GM23248 (cell line): ENCODE measurements around the gene CARD11. TPM values are rescaled to one million over a fixed set of nuclear protein-coding genes. Genes with fewer than 3 reads are reported as not detected.

ENCODE experiments used
- DNase-seq: peaks from one replicate; pipeline ENCODE4 v3.0.0-alpha.2; 2015
- H2AFZ ChIP-seq: fragments of 200-600 bp; sonication (generic); 2 replicates; pipeline ENCODE4 v1.6.1; 2016; ENCODE audit warnings: antibody characterized with exemption
- H3F3A ChIP-seq: fragments of 200-600 bp; sonication (generic); 2 replicates; pipeline ENCODE4 v1.6.1; 2016; ENCODE audit warnings: mild to moderate bottlenecking, antibody characterized with exemption, mixed run types; ENCODE audit not compliant: insufficient read depth
- H3K27ac ChIP-seq: fragments of 200-600 bp; sonication (generic); 2 replicates; pipeline ENCODE4 v1.5.1; 2016; ENCODE audit warnings: mild to moderate bottlenecking
- H3K27me3 ChIP-seq: fragments of 200-600 bp; sonication (generic); replicated peaks from 2 replicates; pipeline ENCODE4 v1.6.1; 2016; ENCODE audit warnings: mild to moderate bottlenecking; ENCODE audit not compliant: insufficient read depth
- H3K36me3 ChIP-seq: fragments of 200-600 bp; sonication (generic); 2 replicates; pipeline ENCODE4 v1.6.1; 2016; ENCODE audit warnings: low read depth, mild to moderate bottlenecking
- H3K4me1 ChIP-seq: fragments of 200-600 bp; sonication (generic); 2 replicates; pipeline ENCODE4 v1.6.1; 2016; ENCODE audit warnings: mild to moderate bottlenecking; ENCODE audit not compliant: insufficient read depth
- H3K4me2 ChIP-seq: fragments of 200-600 bp; sonication (generic); one replicate; pipeline ENCODE4 v1.6.1; 2016; ENCODE audit warnings: mild to moderate bottlenecking; ENCODE audit not compliant: unreplicated experiment
- H3K4me3 ChIP-seq: fragments of 200-600 bp; sonication (generic); 2 replicates; pipeline ENCODE4 v1.5.1; 2016; ENCODE audit warnings: mild to moderate bottlenecking
- H3K79me2 ChIP-seq: fragments of 200-600 bp; sonication (generic); 2 replicates; pipeline ENCODE4 v1.6.1; 2016; ENCODE audit warnings: mild to moderate bottlenecking; ENCODE audit not compliant: insufficient read depth
- H3K9ac ChIP-seq: fragments of 200-600 bp; sonication (generic); 2 replicates; pipeline ENCODE4 v1.6.1; 2016; ENCODE audit warnings: mild to moderate bottlenecking
- H3K9me2 ChIP-seq: fragments of 200-600 bp; sonication (generic); 2 replicates; pipeline ENCODE4 v1.6.1; 2016; ENCODE audit warnings: mixed run types, mild to moderate bottlenecking, moderate library complexity; ENCODE audit not compliant: insufficient read depth
- H3K9me3 ChIP-seq: fragments of 200-600 bp; sonication (generic); one replicate; pipeline ENCODE4 v1.6.1; 2017; ENCODE audit warnings: low read depth
- H4K20me1 ChIP-seq: fragments of 200-600 bp; sonication (generic); 2 replicates; pipeline ENCODE4 v1.6.0; 2016; ENCODE audit not compliant: insufficient read depth
- EZH2 ChIP-seq: fragments of 200-600 bp; sonication (generic); IDR thresholded peaks from 2 replicates; pipeline ENCODE4 v1.6.1; 2018; ENCODE audit warnings: antibody characterized with exemption, mild to moderate bottlenecking; ENCODE audit not compliant: insufficient read depth, poor library complexity, severe bottlenecking
- EZH2phosphoT487 ChIP-seq: fragments of 200-600 bp; sonication (generic); IDR thresholded peaks from 2 replicates; pipeline ENCODE4 v1.6.1; 2018; ENCODE audit warnings: antibody characterized with exemption, moderate library complexity, mild to moderate bottlenecking, low read depth; ENCODE audit not compliant: insufficient read depth
- WGBS, 2 experiments: methylation state at CpG; one replicate each; pipeline ENCODE4 v1.1.6; 2015 to 2017; ENCODE audit warnings: low lambda C conversion rate in 2 of 2, low coverage in 1 of 2; ENCODE audit errors: missing lambda C conversion rate in 2 of 2; 5-methylcytosine and 5-hydroxymethylcytosine counted together
- in situ Hi-C: fragments of 300-500 bp; cut with MboI; formaldehyde crosslinking; loops from 2 replicates; pipeline ENCODE4 v1.15.0; 2020
- polyA plus RNA-seq: library from polyadenylated mRNA; unstranded; fragments of >200 nt; fragmentation: Nextera tagmentation; extraction: Ambion mirVana; gene quantifications from 2 replicates; pipeline ENCODE4 v1.2.1, GENCODE V29; 2016
- total RNA-seq: library from RNA; depleted of rRNA; stranded (reverse); fragments of >200 nt; shearing (Covaris generic); gene quantifications from 2 replicates; pipeline ENCODE4 v1.2.3, GENCODE V29; 2014

Gene CARD11
- total and polyA plus RNA-seq, 2 experiments from 2014 or later = not detected

DNA sequence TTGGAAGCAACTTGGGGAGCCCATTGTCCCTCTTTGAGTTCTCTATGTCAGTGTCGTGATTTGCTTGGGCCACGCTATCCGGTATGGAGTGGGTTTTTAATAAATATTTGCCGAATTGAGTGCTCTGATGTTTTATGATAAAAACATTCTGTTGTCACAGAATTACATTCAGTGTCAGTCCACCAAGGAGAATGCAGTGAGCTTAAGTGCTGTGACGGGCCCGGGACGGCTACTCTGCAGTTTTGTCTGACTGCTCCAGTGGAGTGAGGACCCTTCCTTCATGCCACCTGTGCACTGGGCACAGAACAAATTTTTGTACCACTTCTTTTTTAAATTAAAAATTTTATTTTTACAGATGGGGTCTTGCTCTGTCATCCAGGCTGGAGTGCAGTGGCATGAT lies 76.0 kb downstream of the CARD11 start:
- Histone ChIP-seq H3K27me3 (no peaks in the 10 kb centered on the region), H3K9ac (no peak overlapping the region), H3K27ac (no peak overlapping the region), H3K4me1 (no peaks in the 10 kb centered on the region), H3F3A (no peaks in the 10 kb centered on the region), H3K79me2 (no peaks in the 10 kb centered on the region), H3K9me2 (no peaks in the 10 kb centered on the region), H3K4me2 (no peak overlapping the region), H2AFZ (no peak overlapping the region), H4K20me1 (no peaks in the 10 kb centered on the region), H3K9me3 (no peaks in the 10 kb centered on the region), H3K36me3 (no peaks in the 10 kb centered on the region), H3K4me3 (no peak overlapping the region)
- TF ChIP-seq EZH2 (no peak), EZH2phosphoT487 (no peak)
- in situ Hi-C loops = no loop called here
- WGBS, 2 experiments = 84 to 92% methylated on average over 7 of the region's 7 CpGs
- no peak for DNase-seq

DNA sequence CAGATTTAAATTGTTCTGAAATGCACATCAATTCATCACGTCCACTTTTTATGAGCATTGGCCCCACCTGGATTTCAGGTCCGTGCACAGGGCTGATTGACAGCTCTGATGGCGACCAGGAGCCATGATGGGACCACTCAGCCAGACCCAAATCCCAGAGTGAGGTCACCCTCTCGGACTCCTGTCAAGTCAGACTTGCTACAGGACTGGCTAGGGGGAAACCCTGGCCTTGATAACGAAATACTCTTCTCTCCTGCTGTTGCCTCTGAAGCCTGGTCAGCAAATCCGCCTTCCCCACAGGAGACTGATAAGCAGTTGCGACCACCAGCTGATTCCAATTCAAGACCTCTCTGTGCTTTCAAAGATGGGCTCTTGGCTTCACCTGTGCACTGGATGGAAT lies 76.4 kb downstream of the CARD11 start:
- H3K4me3 ChIP-seq = no peak overlapping the region
- WGBS, 2 experiments = 41 to 51% methylated on average over 7 of the region's 7 CpGs
- no peaks in the 10 kb centered on the region for H3K9me3 ChIP-seq
- no peaks in the 10 kb centered on the region for H3F3A ChIP-seq
- in situ Hi-C loops = no loop called here
- TF ChIP-seq EZH2 = no peak
- no peak for TF ChIP-seq EZH2phosphoT487
- H3K9me2 ChIP-seq = no peaks in the 10 kb centered on the region
- no peaks in the 10 kb centered on the region for H3K36me3 ChIP-seq
- no peaks in the 10 kb centered on the region for H3K79me2 ChIP-seq
- no peaks in the 10 kb centered on the region for H3K27me3 ChIP-seq
- no peaks in the 10 kb centered on the region for H4K20me1 ChIP-seq
- no peak for DNase-seq
- no peak overlapping the region for H2AFZ ChIP-seq
- no peak overlapping the region for H3K9ac ChIP-seq
- no peaks in the 10 kb centered on the region for H3K4me1 ChIP-seq
- no peak overlapping the region for H3K27ac ChIP-seq
- no peak overlapping the region for H3K4me2 ChIP-seq

DNA sequence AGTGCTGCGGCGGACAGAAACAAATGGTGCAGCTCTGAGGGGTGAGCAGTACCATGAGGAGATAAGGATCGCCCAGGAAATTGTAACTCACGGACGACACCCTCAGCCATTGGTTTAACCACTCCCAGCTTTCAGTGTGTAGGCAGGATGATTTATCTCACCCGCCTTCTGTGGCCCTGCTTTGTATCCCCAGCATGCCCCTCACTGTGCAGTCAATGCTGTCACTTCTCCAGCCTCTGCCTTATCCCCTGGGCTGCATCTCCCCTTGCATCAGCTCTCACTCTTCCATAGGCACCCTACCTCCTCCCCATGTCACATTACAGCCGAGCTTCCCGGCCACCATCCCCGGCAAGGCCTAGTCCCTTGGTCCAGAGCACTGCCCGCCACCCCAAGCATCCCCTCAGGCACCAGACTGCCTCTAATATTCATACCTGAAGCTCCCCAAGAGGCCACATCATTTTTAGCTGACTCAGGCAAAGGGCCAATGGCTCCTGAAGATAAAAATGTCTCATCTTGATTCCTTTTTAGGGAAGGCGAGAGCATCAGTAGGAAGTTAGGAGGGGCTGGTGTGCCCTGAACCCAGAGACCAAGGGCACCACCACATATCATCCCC lies 77.1 kb downstream of the CARD11 start:
- H3K9ac ChIP-seq = no peak overlapping the region
- H3K4me2 ChIP-seq = no peak overlapping the region
- no peak overlapping the region for H3K4me3 ChIP-seq
- H4K20me1 ChIP-seq = no peaks in the 10 kb centered on the region
- H2AFZ ChIP-seq = no peak overlapping the region
- in situ Hi-C loops = no loop called here
- H3K27me3 ChIP-seq = no peaks in the 10 kb centered on the region
- no peaks in the 10 kb centered on the region for H3K36me3 ChIP-seq
- no peaks in the 10 kb centered on the region for H3K79me2 ChIP-seq
- H3K27ac ChIP-seq = no peak overlapping the region
- H3K9me2 ChIP-seq = no peaks in the 10 kb centered on the region
- H3K4me1 ChIP-seq = no peaks in the 10 kb centered on the region
- no peaks in the 10 kb centered on the region for H3K9me3 ChIP-seq
- no peaks in the 10 kb centered on the region for H3F3A ChIP-seq
- TF ChIP-seq EZH2phosphoT487 = no peak
- no peak for TF ChIP-seq EZH2
- WGBS, 2 experiments = 59 to 64% methylated on average over 11 of the region's 11 CpGs
- no peak for DNase-seq

DNA sequence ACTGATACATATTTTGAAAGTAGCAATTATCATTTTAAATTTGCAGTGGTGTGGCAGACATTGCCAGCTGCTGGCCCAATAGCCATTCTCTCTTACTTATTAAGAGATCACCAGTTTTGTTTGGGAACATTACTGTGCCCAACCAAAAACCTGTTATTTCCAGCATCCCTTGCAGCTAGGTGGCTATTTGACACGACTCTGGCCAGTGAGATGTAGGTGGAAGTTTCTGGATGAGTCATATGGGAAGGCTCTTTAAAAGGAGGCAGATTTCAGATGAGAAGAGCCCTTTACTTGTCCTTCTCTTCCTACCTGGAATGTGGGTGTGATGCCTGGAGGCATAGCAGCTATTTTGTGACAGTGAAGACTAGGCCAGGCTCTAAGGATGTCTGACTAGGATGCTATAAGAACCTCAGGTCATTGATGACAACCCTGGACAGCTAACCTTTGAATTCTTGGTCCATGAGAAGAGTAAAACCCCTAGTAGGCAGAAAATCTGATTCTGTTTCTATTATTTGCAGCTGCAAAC lies 77.9 kb downstream of the CARD11 start:
- Histone ChIP-seq H3K36me3 (no peaks in the 10 kb centered on the region), H3K9ac (no peak overlapping the region), H3K79me2 (no peaks in the 10 kb centered on the region), H3K27me3 (no peaks in the 10 kb centered on the region), H3K9me2 (no peaks in the 10 kb centered on the region), H2AFZ (no peak overlapping the region), H3K4me2 (no peak overlapping the region), H3K4me3 (no peak overlapping the region), H3K4me1 (no peaks in the 10 kb centered on the region), H3F3A (no peaks in the 10 kb centered on the region), H3K27ac (no peak overlapping the region), H3K9me3 (no peaks in the 10 kb centered on the region), H4K20me1 (no peaks in the 10 kb centered on the region)
- DNase-seq = no peak
- in situ Hi-C loops = no loop called here
- TF ChIP-seq EZH2phosphoT487 (no peak), EZH2 (no peak)
- WGBS, 2 experiments = 12 to 14% methylated on average over 1 of the region's 1 CpG
